Stimulated activated CD8-positive, alpha-beta memory T cell treated with anti-CD3 and anti-CD28 coated beads, Interleukin-12 subunit alpha, Interleukin-12 subunit beta, amount 100 ng/mL, for 24 hours (primary cell): Measurements from ENCODE around the gene ZNF316.
"Not testable (repeated sequence)": the region's sequence is repeated elsewhere in the genome, so short reads cannot be mapped to it uniquely, and the experiment has no call there.

ENCODE experiments used
- DNase-seq: peaks from one replicate; pipeline ENCODE4 v3.0.0-alpha.2; 2020; ENCODE audit errors: extremely low read depth

Gene ZNF316

GRCh38 chr7:6647080-6647479 lies 10.0 kb downstream of the ZNF316 start:
- DNase-seq, result no peak

- DNase-seq, result no peak
These were observed 10.4 kb downstream of the ZNF316 start for GRCh38 chr7:6647541-6647940.

DNA sequence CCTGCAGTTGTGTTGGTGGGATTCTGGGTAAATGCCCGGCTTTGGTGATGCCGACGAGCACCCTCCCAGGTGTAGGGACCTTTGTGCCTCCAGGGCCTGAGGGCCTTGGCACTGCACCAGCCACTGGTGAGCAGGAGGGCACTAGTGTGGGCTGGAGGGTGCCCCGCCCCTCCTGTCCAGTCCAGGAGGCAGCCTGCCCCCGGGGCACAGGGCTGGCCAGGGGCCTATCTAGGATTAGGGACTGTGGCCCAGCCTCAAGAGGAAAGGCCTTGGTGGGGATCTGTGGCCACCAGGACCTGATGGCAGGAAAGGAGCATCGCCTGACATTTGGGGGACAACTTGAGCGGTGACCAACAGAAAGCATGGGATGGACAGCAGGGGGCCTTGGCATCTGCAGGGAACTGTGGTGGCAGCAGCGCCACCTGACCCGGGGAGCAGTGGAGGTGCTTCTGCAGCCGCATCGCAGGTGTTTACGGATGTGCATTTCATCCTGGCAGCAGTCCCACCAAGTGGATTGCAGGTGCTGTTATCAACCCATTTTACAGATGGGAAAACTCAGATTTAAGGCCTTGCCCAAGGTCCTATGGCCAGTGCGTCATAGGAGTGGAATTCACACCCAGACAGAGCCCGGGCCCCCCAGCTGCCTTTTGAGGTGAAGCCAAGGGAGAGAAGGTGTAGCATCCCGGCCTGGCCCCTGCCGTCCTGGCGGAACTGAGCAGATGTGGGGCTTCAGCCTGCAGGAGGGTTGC lies 11.1 kb downstream of the ZNF316 start:
- DNase-seq, result no peak

GRCh38 chr7:6648815-6649104 lies 11.6 kb downstream of the ZNF316 start:
- no peak for DNase-seq

GRCh38 chr7:6649241-6649961 lies 12.3 kb downstream of the ZNF316 start:
- DNase-seq, result no peak

DNA sequence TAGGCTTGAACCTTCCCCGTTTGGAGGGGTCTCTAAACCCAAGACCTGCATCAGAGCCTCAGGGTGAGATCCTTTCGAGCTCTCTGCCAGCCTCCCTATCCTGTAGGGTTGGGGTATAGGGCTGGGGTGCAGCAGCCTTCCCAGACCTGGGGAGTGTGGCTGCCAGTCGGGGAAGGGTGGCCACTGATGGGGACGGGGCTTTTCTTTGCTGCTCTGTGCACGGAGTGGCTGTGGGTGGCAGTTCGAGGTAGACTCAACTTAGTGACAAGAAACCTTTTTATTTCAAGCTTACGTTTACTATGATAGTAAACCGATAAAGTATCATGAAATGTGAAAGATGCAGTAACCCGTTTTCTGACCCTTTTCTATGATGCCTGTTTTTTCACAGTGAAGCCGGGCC lies 13.0 kb downstream of the ZNF316 start:
- no peak for DNase-seq

GRCh38 chr7:6650521-6651011 lies 13.4 kb downstream of the ZNF316 start:
- no peak for DNase-seq

- no peak for DNase-seq
These were observed 14.8 kb downstream of the ZNF316 start for GRCh38 chr7:6651851-6652445.

DNA sequence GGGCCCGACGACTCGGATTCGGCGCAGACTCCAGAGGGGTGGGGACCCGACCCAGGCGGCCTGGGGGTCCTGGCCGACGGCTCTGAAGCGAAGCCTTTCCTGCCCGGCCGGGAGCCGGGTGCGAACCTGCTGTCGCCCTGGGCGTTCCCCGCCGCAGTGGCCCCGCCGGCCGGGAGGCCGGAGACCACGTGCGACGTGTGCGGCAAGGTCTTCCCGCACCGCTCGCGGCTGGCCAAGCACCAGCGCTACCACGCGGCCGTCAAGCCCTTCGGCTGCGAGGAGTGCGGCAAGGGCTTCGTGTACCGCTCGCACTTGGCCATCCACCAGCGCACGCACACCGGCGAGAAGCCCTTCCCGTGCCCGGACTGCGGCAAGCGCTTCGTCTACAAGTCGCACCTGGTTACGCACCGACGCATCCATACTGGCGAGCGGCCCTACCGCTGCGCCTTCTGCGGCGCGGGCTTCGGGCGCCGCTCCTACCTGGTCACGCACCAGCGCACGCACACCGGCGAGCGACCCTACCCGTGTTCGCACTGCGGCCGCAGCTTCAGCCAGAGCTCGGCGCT lies 15.4 kb downstream of the ZNF316 start:
- DNase-seq, result no peak

GRCh38 chr7:6653071-6654003 lies 16.2 kb downstream of the ZNF316 start:
- no peak for DNase-seq

DNA sequence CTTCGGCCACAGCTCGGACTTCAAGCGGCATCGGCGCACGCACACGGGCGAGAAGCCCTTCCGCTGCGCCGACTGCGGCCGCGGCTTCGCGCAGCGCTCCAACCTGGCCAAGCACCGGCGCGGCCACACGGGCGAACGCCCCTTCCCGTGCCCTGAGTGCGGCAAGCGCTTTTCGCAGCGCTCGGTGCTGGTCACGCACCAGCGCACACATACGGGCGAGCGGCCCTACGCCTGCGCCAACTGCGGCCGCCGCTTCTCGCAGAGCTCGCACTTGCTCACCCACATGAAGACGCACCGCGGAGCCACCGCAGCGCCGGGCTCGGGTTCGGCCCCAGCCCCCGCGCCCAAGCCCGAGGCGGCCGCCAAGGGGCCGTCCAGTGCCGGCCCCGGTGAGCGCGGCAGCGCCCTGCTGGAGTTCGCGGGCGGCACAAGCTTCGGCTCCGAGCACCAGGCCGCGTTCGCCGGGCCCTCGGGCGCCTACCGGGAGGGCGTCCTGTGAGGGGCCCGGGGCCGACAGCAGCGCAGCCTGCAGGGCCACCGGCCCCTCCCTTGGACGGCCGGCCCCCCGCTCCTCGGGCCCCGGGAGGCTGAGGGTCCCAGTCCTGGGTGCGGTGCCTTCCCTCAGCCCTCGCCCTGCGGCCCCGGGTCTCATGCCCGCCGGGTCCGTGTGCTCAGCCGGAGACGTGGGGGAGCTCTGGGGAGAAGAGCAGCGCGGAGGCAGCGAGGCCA lies 17.2 kb downstream of the ZNF316 start:
- no peak for DNase-seq

- no peak for DNase-seq
These were observed 17.9 kb downstream of the ZNF316 start for GRCh38 chr7:6654842-6655610.

DNA sequence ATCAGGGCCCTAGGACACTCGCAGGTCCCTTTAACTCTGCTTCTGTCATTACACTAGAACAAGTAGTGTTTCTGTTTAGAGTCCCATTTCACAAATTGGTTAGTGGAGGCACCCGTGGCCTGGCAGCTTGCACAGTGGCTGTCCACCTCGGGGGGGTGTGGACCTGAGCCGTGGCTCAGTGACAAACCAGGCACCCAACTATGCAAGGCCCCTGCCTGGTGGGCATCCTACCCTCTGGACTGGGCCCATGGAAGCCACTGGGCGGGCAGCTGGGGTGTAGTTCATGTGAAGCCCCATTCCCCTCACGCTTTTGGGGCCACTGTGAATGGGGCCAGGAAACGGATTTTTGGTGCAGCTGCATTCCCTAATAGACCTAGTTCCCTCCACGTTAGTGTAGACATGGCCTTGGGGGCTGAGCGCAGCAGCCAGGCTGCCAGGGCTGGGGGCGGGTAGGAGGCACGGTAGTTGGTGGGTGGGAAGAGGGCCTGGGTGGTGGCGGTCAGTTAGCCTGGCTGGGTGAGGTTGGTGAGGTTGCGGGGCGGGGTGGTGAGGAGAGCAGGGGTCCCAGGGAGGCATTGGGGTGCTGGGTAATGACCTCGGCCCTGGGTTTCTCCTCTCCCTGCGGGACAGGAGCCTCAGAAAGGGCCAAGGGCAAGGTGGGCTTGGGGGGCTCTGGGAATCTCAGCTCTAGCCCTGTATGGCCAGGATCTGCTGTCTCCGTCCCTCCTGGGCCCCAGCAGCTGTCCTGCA lies 18.7 kb downstream of the ZNF316 start:
- DNase-seq, result no peak

DNA sequence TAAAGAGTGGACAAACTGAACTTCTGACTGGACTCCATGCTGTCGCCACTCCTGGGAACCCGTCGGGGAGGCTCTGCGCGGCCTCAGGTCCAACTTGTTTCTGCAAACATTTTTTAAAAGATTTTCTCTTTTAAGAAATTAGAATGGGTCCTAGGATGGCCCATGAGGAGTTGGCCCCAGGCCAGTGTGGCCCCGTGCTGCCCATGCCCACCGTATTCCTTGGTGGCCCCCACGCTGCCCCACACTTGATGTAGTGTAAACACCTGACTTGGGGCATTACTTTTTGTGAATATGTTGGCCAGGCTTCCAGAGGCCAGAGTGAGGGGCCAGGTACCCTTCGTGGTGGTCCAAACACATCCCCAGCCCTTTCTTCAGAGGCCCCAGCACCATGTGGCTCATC lies 19.3 kb downstream of the ZNF316 start:
- DNase-seq, result no peak

GRCh38 chr7:6658618-6659345 lies 21.7 kb downstream of the ZNF316 start:
- DNase-seq, result no peak

- not testable (repeated sequence) for DNase-seq
These were observed 33.7 kb downstream of the ZNF316 start for GRCh38 chr7:6670851-6671250.

DNA sequence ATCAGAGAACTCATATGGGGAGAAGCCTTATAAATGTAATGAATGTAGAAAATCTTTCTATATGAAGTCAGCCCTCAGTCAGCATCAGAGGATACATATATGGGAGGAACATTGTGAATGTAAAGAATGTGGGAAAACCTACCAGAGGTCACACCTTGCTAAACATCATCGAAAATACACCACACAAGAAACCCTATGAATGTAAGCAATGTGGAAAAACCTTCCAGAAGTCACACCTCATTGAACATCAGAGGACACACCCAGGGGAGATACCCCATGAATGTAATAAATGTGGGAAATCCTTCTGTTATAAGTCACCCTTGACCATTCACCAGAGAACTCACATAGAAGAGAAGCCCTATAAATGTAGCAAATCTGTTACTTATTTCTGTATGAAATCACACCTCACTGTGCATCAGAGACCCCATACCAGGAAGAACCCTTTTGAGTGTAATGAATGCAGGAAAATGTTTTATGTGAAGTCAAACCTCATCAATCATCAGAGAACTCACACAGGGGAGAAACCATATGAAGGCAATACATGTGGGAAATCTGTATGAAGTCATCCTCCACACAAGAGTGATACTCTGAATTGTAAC lies 38.8 kb downstream of the ZNF316 start:
- DNase-seq, result no peak

DNA sequence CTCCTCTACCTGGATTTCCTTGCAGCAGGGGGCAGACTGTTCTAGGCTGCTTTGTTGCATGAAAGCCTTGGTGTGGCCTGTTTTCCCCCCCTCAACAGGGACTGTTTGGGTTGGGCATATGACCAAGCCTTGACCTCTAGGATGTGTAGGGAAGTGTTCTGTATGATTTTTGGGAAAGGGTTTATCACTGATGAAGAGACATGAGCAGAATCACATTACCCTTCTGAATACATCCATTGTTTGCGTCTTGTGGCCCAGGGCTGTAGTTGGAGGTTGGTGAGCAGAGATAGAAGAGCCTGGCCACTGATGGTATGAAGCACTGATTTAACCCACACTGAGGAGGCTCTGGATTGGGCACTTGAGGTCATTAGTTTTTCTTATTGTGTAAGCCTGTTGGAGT lies 43.0 kb downstream of the ZNF316 start:
- DNase-seq, result no peak
